HG03108 (cell line): Measurements from ENCODE around the gene KCTD19.
"Not testable (repeated sequence)": the region's sequence is repeated elsewhere in the genome, so short reads cannot be mapped to it uniquely, and the experiment has no call there.

ENCODE experiments used
- ATAC-seq: cut with Tn5 transposase; IDR thresholded peaks from one replicate; pipeline ENCODE4 v1.9.1; 2021; ENCODE audit warnings: moderate library complexity; ENCODE audit not compliant: unreplicated experiment

KCTD19 gene

GRCh38 chr16:67326472-67327309 lies at the start of gene KCTD19, which contains the start of gene LRRC36:
KCTD19 (minus strand) TSS chr16:67326741; CDS start chr16:67326707, 34 bp downstream.
LRRC36 (plus strand) TSS chr16:67326815; CDS start chr16:67326863, 48 bp downstream.
- ATAC-seq: no peak

GRCh38 chr16:67376012-67376411 lies 49.5 kb upstream of the KCTD19 start:
- not testable (repeated sequence) for ATAC-seq

- no peak for ATAC-seq
Measured at GRCh38 chr16:67372664-67373063, 46.1 kb upstream of the KCTD19 start.

GRCh38 chr16:67370661-67371060 lies 44.1 kb upstream of the KCTD19 start:
- ATAC-seq: no peak

GRCh38 chr16:67364600-67365235 lies 38.2 kb upstream of the KCTD19 start:
- ATAC-seq: no peak

- ATAC-seq: no peak
Measured at GRCh38 chr16:67361038-67361437, 34.5 kb upstream of the KCTD19 start.

- ATAC-seq: not testable (repeated sequence)
Measured at GRCh38 chr16:67359540-67360269, 33.2 kb upstream of the KCTD19 start.

- ATAC-seq: no peak
Measured at GRCh38 chr16:67357561-67357960, 31.0 kb upstream of the KCTD19 start.

GRCh38 chr16:67356396-67356795 lies 29.9 kb upstream of the KCTD19 start:
- no peak for ATAC-seq

- ATAC-seq: not testable (repeated sequence)
Measured at GRCh38 chr16:67352463-67352862, 25.9 kb upstream of the KCTD19 start.

- no peak for ATAC-seq
Measured at GRCh38 chr16:67350324-67350723, 23.8 kb upstream of the KCTD19 start.

- ATAC-seq: no peak
Measured at GRCh38 chr16:67349172-67349571, 22.6 kb upstream of the KCTD19 start.

GRCh38 chr16:67346341-67346740 lies 19.8 kb upstream of the KCTD19 start:
- no peak for ATAC-seq

- no peak for ATAC-seq
Measured at GRCh38 chr16:67345401-67345800, 18.9 kb upstream of the KCTD19 start.

- no peak for ATAC-seq
Measured at GRCh38 chr16:67342616-67343015, 16.1 kb upstream of the KCTD19 start.

- ATAC-seq: no peak
Measured at GRCh38 chr16:67341250-67341649, 14.7 kb upstream of the KCTD19 start.

- no peak for ATAC-seq
Measured at GRCh38 chr16:67339453-67339852, 12.9 kb upstream of the KCTD19 start.

GRCh38 chr16:67336648-67337047 lies 10.1 kb upstream of the KCTD19 start:
- no peak for ATAC-seq

- ATAC-seq: no peak
Measured at GRCh38 chr16:67336116-67336515, 9.6 kb upstream of the KCTD19 start.

- ATAC-seq: no peak
Measured at GRCh38 chr16:67333315-67333714, 6.8 kb upstream of the KCTD19 start.

GRCh38 chr16:67329901-67330300 lies 3.4 kb upstream of the KCTD19 start:
- no peak for ATAC-seq
